Stimulated activated CD4-positive, alpha-beta T cell treated with anti-CD3 and anti-CD28 coated beads, Interleukin-1b, Interleukin-23, amount 100 ng/mL, for 1 hour (primary cell): ENCODE results near the gene E2F2.
A peak's percentile ranks its signal among the peaks of the same experiment; 100 is the strongest.
"Not testable (repeated sequence)": the region's sequence is repeated elsewhere in the genome, so short reads cannot be mapped to it uniquely, and the experiment has no call there.

Source experiments
- DNase-seq, 2 donors: peaks; one replicate each; pipeline ENCODE4 v3.0.0-alpha.2; 2020; ENCODE audit warnings: low read depth in 2 of 2

The E2F2 gene

DNA sequence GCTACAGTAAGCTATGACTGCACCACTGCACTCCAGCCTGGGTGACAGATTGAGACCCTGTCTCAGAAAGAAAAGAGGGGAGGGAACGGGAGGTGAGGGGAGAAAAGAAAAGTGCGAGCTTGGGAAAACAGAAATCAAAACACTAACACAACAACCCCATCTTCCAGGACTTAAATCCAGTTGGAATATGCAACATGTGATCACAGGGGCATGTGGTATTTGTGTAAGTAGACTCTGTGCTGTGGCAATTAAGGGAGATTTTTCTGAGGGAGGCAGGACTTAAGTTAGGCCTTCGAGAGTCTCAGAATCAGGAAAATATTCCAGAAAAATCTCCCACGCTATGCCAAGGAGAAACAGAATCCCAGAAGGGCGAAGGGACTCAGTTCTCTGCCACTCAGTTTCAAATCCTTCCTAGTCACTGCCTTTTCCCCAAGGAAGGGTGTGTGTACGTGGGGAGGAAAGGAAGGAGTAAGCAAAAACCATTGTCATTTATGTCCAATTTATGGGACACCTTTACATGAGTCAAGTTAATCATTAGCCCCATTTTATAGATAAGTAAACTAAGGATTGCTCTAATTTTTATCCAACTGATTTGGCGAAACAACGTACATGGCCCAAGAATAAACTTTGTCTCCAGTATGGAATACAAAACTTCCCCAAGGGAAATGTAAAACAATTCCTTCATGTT is 16.0 kb upstream of the E2F2 start:
- no peak for DNase-seq

GRCh38 chr1:23545851-23546250 is 14.8 kb upstream of the E2F2 start:
- DNase-seq: no peak

- DNase-seq: peak in 1 of 2 donors; percentile 52
Measured at GRCh38 chr1:23544444-23545389, 13.7 kb upstream of the E2F2 start.

GRCh38 chr1:23543707-23544443 is 12.8 kb upstream of the E2F2 start:
- no peak for DNase-seq

- not testable (repeated sequence) for DNase-seq
Measured at GRCh38 chr1:23542940-23543339, 11.9 kb upstream of the E2F2 start.

DNA sequence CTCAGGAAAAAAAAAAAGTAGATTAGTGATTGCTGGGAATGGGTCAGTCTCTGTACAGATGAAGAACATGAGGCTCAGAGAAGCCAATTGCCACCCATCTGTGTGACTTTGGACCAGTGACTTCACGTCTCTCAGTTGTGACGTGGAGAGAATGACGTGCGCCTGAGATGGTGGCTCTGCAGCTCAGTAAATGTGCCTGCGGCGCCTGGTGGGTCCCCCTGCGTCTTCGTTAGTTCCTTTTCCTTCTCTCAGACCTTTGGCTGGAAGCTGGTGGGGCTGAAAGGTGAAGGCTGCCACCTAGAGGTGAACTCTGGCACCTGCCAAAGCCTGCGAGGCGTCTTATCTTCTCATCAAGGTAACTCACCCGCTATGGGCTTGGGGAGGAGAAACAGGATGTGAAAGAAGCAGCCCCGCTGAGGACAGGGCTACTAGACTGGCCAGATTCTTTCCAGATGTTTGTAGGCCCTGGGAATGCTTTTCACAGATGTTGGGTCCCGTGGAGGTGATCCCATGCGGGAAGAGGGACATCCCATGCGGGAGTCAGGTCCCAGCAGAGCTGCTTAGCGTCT is 8.7 kb upstream of the E2F2 start:
- peak; percentile 79 to 84 for DNase-seq

GRCh38 chr1:23537296-23537973 is 6.4 kb upstream of the E2F2 start:
- DNase-seq: no peak

DNA sequence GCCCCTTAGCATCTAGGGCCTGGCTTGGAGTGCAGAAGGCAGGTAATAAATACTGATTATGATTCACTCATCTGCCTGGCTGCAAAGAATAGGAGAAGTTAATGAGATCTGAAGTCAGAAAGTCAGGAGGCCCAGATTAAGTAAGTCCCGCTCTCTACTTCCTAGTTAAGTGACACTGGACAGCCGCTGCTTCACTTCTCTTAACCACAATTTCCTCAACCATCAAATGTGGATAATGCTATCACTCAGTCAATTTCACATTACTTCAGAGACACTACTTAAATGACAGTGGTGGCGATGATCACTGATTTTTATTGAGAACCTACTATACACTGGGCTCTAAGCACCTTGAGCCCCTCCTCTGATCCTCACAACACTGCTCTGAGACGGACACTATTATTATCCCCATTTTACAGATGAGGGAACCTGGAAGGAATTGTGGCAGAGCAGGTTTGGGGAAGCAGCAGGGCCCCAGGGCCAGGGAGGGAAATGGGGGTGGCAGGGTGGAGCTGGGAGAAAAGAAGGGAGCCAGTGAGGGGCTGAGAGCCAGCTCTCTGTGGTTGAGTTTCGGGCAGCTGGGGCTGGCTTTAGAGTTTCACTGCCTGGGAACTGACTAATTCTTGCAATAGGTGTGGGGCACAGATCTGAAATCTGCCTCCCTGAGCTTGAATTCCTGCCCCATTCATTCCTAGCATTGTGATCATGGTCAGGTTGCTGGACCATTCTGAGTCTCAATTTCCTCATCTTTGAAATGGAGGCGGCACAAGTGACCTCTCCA is 2.4 kb upstream of the E2F2 start:
- no peak for DNase-seq

DNA sequence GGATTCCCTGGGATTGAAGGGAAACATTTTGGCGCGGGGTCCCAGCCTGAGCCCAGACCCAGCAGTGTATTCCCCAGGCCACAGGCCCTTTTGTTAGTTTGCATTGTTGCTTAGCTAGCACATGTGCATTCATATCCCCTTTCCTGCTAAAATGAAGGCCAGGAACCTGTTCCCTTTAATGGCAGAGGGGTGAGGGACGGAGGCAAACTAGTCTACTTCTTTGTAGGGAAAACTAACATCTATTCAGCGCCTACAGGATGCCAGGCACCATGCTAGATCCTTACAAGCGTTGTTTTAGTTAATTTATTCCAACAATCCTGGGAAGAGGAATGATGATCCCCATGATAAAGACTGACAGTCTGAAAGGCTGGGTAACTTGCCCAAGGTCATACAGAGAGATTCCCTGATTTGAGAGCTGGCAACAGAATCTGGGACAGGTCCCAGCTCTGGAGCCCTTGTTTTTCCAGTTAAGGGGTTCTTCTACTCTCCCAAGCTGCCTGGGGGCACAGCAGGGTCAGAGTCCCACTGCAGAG is 595 bp upstream of the E2F2 start:
- no peak for DNase-seq

- DNase-seq: no peak
Measured at GRCh38 chr1:23530087-23530746, 816 bp downstream of the E2F2 start.

GRCh38 chr1:23529146-23530086 is 1.6 kb downstream of the E2F2 start:
- DNase-seq: no peak

- peak; percentile 37 to 52 for DNase-seq
Measured at GRCh38 chr1:23528250-23528978, 2.6 kb downstream of the E2F2 start.

GRCh38 chr1:23527900-23528249 is 3.2 kb downstream of the E2F2 start:
- DNase-seq: no peak

DNA sequence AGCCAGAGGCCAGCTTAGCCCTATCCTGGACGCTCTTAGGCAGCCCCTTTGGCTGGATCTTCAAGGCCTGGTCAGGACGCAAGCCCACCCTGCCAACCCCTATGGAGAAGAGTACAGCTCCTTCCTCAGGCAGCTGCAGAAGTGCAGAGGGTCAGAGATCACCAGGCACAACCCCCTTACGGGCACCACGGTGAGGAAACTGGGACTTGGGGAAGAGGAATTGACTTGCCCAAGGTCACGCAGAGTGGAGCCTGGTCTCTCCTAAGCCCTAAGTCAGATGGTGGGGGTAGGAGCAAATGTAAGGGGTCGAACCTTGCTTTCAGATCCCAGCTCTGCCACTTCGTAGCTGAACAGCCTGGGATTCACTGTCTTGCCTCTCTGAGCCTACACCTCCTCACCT is 3.7 kb downstream of the E2F2 start:
- no peak for DNase-seq

GRCh38 chr1:23526329-23527041 is 4.5 kb downstream of the E2F2 start:
- no peak for DNase-seq

DNA sequence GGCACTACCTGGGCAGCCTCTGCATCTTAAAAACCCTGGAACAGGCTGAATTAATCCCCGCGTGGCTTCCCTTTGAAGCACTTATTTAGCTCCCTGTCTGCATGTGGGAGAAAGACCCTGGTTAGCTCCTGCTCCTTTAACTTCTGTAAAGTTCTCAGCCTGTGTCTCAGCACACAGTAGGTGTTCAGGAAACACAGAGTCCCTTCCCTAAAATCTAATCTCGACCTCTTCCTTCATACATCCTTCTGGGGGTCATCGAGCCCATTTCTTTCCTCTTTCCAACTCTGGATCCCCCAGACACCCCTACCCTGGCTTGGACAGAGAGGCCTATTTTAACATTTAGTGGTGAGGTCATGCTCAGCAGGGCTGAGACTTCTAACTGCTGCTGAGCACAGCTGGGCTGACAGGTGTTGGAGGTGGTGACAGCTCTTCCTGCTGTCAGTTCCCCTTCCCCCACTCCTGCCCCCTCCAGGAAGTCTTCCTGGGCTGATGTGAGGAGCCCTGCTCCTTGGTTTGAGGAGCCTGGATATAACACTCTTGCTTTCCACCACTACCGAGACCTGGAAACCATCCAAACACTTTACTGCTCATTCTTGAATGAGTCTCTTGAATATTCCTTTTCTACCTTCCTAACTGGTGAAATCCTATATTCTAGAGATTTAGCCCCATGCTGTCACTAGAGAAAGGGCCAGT is 5.3 kb downstream of the E2F2 start:
- DNase-seq: no peak
